IMR-90 (cell line): ENCODE results near the gene IRF2BP1.

Source experiments
- BHLHE40 ChIP-seq: fragments of 150-350 bp; IDR thresholded peaks from 2 replicates; pipeline ENCODE4 v1.6.1; 2016; ENCODE audit warnings: mild to moderate bottlenecking, low read depth, low read length
- CEBPB ChIP-seq: IDR thresholded peaks from 2 replicates; pipeline ENCODE4 v1.6.1; 2012; ENCODE audit warnings: low read depth, low read length, improper control_type of control experiment
- CHD1 ChIP-seq: IDR thresholded peaks from 2 replicates; pipeline ENCODE4 v1.6.1; 2012; ENCODE audit warnings: low read depth, low read length, improper control_type of control experiment
- CTCF ChIP-seq: conservative IDR thresholded peaks from 2 replicates; pipeline ENCODE4 v1.5.1; 2012; ENCODE audit warnings: mild to moderate bottlenecking, low read depth, low read length, improper control_type of control experiment
- FOS ChIP-seq: fragments of 150-350 bp; IDR thresholded peaks from 2 replicates; pipeline ENCODE4 v1.6.1; 2016; ENCODE audit warnings: low read depth, low read length
- MAZ ChIP-seq: IDR thresholded peaks from 2 replicates; pipeline ENCODE4 v1.6.1; 2012; ENCODE audit warnings: low read depth, mild to moderate bottlenecking, low read length, improper control_type of control experiment, moderate library complexity, borderline replicate concordance
- MXI1 ChIP-seq: IDR thresholded peaks from 2 replicates; pipeline ENCODE4 v1.6.1; 2012; ENCODE audit warnings: low read depth, mild to moderate bottlenecking, low read length, moderate library complexity, borderline replicate concordance
- NFE2L2 ChIP-seq: fragments of 150-350 bp; IDR thresholded peaks from 2 replicates; pipeline ENCODE4 v1.6.1; 2016; ENCODE audit warnings: low read depth, mild to moderate bottlenecking, low read length
- POLR2A ChIP-seq: IDR thresholded peaks from 2 replicates; pipeline ENCODE4 v1.6.1; 2012; ENCODE audit warnings: mild to moderate bottlenecking, low read depth, low read length
- RAD21 ChIP-seq: IDR thresholded peaks from 2 replicates; pipeline ENCODE4 v1.6.1; 2012; ENCODE audit warnings: low read length, improper control_type of control experiment
- RCOR1 ChIP-seq: IDR thresholded peaks from 2 replicates; pipeline ENCODE4 v1.6.1; 2012; ENCODE audit warnings: mild to moderate bottlenecking, low read length, improper control_type of control experiment; ENCODE audit not compliant: insufficient replicate concordance
- RFX5 ChIP-seq: IDR thresholded peaks from 2 replicates; pipeline ENCODE4 v1.8.0; 2012; ENCODE audit warnings: low read depth, mild to moderate bottlenecking, low read length, moderate library complexity
- SMC3 ChIP-seq: fragments of 150-350 bp; IDR thresholded peaks from 2 replicates; pipeline ENCODE4 v1.6.1; 2016; ENCODE audit warnings: low read depth, mild to moderate bottlenecking, antibody characterized with exemption, low read length, moderate library complexity
- USF2 ChIP-seq: fragments of 150-350 bp; IDR thresholded peaks from 2 replicates; pipeline ENCODE4 v1.6.1; 2017; ENCODE audit warnings: mild to moderate bottlenecking, antibody characterized with exemption, low read length, low read depth

- TF ChIP-seq RFX5 = no peak
- TF ChIP-seq CTCF = no peak
- no peak for TF ChIP-seq USF2
- TF ChIP-seq CEBPB = no peak
- TF ChIP-seq MXI1 = no peak
- TF ChIP-seq SMC3 = no peak
- no peak for TF ChIP-seq RCOR1
- no peak for TF ChIP-seq POLR2A
- no peak for TF ChIP-seq NFE2L2
- TF ChIP-seq BHLHE40 = no peak
- TF ChIP-seq MAZ = no peak
- no peak for TF ChIP-seq CHD1
- no peak for TF ChIP-seq FOS
- no peak for TF ChIP-seq RAD21
These were observed 21.3 kb downstream of the IRF2BP1 start for GRCh38 chr19:45864629-45865082.
